IPS-NIHi7 (cell line): ENCODE measurements around the gene NEMF.
"Not testable (repeated sequence)": the region's sequence is repeated elsewhere in the genome, so short reads cannot be mapped to it uniquely, and the experiment has no call there.

ENCODE experiments used
- DNase-seq: peaks from one replicate; pipeline ENCODE4 v3.0.0; 2012; ENCODE audit warnings: mixed read lengths; ENCODE audit errors: extremely low spot score

Gene NEMF

GRCh38 chr14:49761839-49762551, 90.6 kb downstream of the NEMF start:
- DNase-seq = no peak

- no peak for DNase-seq
Observed at GRCh38 chr14:49755378-49755777, 97.2 kb downstream of the NEMF start.

DNA sequence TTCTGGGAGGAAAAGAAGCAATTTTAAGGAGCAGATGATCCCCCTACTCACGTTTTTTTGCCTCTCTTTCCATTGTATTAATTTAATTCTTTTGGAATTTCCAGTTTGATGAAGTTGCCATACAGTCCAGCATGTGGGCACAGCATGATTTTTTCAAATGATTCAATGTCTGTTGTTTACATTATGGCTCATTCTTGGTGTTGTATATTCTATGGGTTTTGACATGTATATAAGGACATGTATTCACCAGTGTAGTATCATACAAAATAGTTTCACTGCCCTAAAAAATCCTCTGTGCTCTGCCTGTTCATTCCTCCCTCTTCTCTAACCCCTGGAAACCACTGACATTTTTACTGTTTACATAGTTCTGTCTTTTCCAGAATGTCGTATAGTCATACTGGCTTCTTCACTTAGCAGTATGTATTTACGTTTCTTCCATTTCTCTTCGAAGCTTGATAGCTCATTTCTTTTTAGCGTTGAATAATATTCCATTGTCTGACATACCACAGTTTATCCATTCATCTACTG, 98.0 kb downstream of the NEMF start:
- DNase-seq = no peak

GRCh38 chr14:49746476-49746875, 106.1 kb downstream of the NEMF start:
- not testable (repeated sequence) for DNase-seq

DNA sequence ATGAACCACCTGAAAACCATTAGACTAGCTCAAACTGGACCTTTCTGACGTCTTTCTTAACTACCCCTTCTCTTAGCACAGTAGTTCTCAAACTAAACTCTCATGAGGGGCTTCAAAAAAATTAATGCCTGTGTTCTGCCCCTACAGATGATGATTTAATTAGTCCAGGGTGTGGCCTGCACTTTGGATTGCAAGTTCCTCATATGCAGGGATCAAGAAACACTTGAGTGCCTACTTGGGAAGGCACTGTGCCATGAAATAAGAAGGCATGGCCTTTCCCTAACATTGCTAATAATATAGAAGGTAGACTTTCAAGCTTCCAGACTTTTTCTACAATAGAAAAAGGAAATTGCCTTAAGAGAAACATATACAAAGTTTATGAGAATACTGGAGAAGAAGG, 107.4 kb downstream of the NEMF start:
- DNase-seq = no peak

DNA sequence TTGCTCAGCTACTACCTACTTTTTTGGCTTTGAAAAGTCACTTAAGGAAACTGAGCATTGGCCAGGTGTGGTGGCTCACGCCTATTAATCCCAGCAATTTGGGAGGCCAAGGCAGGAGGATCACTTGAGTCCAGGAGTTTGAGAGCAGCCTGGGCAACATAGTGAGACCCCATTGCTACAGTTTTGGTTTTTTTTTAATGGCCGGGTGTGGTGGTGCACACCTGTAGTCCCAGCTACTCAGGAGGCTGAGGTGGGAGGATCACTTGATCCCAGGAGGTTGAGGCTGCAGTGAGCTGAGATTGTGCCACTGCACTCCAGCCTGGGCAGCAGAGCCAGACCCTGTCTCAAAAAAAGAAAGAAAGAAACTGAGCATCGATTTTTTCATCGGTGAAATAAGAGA, 116.9 kb downstream of the NEMF start:
- DNase-seq = not testable (repeated sequence)

DNA sequence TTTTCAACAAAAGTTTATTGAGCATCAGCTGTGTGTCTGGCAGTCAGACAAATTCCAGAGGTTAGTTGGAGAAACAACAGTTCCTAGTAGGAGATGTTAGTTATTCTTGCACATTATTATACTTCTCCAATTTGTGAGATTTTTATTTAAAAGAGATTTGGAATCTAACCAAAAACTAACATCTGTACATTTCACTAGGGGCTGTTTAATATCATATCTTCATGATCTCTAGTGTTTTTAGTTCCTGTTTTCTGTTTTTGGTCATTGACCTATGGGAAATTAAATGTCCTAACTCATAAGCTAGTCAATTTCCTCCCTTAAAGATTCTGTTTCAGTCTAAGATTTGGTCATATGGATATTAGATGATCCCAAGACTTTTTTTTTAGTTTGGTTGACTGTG, 118.8 kb downstream of the NEMF start:
- DNase-seq = no peak

DNA sequence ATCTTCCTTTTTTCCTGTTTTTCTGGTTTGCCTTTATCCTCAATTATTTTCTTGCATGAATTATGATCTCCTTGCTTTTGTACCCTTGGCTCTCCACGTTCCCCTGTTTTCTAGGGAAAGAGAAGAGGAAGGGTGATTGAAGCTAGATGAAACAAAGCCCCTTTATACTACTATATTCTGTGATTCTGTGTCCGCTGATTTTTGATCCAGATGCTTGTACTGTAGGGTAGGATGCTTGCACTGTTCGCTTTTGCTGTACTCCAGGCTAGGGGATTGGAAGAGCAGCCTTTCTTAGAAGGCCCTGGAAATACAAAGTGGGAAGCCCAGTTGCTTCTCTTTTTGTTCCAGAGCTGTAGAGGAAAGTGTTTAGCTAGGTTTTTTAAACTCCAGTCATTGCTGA, 119.7 kb downstream of the NEMF start:
- no peak for DNase-seq
